Measurements from ENCODE around the gene FAM124B.

Gene FAM124B

DNA sequence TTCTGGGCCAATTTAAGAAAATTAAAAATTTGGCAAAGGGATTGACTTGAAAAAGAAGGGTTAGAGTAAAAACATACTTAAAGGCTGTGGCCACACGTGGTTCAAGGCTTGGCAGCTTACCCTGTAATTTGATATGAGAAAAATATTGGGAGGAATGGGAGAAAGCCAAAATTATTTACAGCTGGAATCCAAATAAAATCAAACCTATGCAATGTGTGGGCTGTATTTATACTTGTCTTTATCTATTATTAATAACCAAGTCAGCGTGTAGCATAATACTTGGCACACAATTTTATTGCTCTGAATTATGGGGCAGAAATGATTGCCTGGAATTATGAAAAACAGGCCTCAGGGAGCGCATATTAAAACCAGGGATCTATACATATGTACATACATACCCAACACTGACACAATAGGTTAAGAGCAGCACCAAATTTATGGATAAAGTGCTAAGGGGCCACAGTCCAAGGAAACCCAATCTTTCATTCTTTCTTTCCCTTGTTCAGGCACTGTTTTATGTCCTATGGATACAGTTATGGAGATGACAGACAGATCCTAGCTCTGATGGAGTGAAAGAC is 35.6 kb downstream of the FAM124B start:
- Histone ChIP-seq H3K27me3 (ENCODE audit: insufficient read depth, poor library complexity, severe bottlenecking) (no peaks in the 10 kb centered on the region), H3K4me3 (replicated peaks; ENCODE audit: insufficient read depth, low read length) (no peak overlapping the region), H3K27ac (replicated peaks) (no peak overlapping the region)
- DNase-seq (ENCODE audit: low read depth in 1 of 2, low spot score in 1 of 2), result no peak
- no peak for TF ChIP-seq GABPA (IDR thresholded peaks at IDR 0.05; ENCODE audit: low read depth)
- no peak for TF ChIP-seq POLR2AphosphoS5 (IDR thresholded peaks at IDR 0.05; ENCODE audit: low read depth)
- TF ChIP-seq, protein P1, sequence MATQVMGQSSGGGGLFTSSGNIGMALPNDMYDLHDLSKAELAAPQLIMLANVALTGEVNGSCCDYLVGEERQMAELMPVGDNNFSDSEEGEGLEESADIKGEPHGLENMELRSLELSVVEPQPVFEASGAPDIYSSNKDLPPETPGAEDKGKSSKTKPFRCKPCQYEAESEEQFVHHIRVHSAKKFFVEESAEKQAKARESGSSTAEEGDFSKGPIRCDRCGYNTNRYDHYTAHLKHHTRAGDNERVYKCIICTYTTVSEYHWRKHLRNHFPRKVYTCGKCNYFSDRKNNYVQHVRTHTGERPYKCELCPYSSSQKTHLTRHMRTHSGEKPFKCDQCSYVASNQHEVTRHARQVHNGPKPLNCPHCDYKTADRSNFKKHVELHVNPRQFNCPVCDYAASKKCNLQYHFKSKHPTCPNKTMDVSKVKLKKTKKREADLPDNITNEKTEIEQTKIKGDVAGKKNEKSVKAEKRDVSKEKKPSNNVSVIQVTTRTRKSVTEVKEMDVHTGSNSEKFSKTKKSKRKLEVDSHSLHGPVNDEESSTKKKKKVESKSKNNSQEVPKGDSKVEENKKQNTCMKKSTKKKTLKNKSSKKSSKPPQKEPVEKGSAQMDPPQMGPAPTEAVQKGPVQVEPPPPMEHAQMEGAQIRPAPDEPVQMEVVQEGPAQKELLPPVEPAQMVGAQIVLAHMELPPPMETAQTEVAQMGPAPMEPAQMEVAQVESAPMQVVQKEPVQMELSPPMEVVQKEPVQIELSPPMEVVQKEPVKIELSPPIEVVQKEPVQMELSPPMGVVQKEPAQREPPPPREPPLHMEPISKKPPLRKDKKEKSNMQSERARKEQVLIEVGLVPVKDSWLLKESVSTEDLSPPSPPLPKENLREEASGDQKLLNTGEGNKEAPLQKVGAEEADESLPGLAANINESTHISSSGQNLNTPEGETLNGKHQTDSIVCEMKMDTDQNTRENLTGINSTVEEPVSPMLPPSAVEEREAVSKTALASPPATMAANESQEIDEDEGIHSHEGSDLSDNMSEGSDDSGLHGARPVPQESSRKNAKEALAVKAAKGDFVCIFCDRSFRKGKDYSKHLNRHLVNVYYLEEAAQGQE (IDR thresholded peaks at IDR 0.05; ENCODE audit: insufficient replicate concordance, low read depth), result no peak
- TF ChIP-seq, protein P2, sequence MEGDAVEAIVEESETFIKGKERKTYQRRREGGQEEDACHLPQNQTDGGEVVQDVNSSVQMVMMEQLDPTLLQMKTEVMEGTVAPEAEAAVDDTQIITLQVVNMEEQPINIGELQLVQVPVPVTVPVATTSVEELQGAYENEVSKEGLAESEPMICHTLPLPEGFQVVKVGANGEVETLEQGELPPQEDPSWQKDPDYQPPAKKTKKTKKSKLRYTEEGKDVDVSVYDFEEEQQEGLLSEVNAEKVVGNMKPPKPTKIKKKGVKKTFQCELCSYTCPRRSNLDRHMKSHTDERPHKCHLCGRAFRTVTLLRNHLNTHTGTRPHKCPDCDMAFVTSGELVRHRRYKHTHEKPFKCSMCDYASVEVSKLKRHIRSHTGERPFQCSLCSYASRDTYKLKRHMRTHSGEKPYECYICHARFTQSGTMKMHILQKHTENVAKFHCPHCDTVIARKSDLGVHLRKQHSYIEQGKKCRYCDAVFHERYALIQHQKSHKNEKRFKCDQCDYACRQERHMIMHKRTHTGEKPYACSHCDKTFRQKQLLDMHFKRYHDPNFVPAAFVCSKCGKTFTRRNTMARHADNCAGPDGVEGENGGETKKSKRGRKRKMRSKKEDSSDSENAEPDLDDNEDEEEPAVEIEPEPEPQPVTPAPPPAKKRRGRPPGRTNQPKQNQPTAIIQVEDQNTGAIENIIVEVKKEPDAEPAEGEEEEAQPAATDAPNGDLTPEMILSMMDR (IDR thresholded peaks at IDR 0.05; ENCODE audit: insufficient read depth, low read length), result no peak
- TF ChIP-seq SPI1 (IDR thresholded peaks at IDR 0.05; ENCODE audit: borderline replicate concordance, low read depth), result no peak

DNA sequence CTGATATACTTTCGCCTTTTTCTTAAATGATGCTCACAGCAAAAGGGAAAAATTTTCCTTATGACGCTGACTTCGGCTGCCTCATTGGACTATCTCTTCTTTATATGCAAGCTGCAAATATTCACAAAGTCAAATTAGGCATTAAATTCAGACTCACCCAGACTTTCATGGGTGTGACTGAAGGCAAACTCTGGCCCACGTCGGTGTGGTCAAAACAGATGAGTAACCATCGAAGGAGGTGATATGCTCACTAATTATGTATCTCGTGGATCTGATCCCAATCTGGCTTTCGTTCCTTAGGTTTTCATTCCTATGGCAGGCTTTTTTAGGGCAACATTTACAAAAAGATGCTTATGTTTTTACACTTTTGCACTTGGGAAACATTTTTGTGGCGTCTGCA is 36.6 kb downstream of the FAM124B start:
- Histone ChIP-seq H3K27me3 (ENCODE audit: insufficient read depth, poor library complexity, severe bottlenecking) (no peaks in the 10 kb centered on the region), H3K4me3 (replicated peaks; ENCODE audit: insufficient read depth, low read length) (no peak overlapping the region), H3K27ac (replicated peaks) (no peak overlapping the region)
- no peak for DNase-seq (ENCODE audit: low read depth in 1 of 2, low spot score in 1 of 2)
- TF ChIP-seq SPI1 (IDR thresholded peaks at IDR 0.05; ENCODE audit: borderline replicate concordance, low read depth), result no peak
- TF ChIP-seq GABPA (IDR thresholded peaks at IDR 0.05; ENCODE audit: low read depth), result no peak
- TF ChIP-seq, protein P1 (IDR thresholded peaks at IDR 0.05; ENCODE audit: insufficient replicate concordance, low read depth), result no peak
- TF ChIP-seq POLR2AphosphoS5 (IDR thresholded peaks at IDR 0.05; ENCODE audit: low read depth), result no peak
- TF ChIP-seq, protein P2 (IDR thresholded peaks at IDR 0.05; ENCODE audit: insufficient read depth, low read length), result no peak

DNA sequence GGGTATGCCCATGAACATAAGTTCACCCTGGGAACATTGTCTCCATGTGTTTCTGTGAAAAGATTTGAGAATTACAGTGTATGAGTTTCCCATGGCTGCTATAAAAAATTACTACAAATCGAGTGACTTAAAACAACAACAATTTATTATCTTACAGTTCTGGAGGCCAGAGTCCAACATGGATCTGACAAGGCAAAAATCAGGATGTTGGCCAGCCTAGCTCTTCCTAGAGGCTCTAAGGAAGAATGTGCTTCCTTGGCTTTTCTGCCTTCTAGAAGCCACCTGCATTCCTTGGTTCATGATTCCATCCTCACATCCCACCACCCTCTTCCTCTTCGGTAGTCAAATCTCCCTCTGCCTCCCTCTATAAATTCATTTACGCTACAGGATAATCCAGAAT is 38.6 kb downstream of the FAM124B start:
- Histone ChIP-seq H3K27ac (replicated peaks) (no peak overlapping the region), H3K27me3 (ENCODE audit: insufficient read depth, poor library complexity, severe bottlenecking) (no peaks in the 10 kb centered on the region), H3K4me3 (replicated peaks; ENCODE audit: insufficient read depth, low read length) (no peak overlapping the region)
- DNase-seq (ENCODE audit: low read depth in 1 of 2, low spot score in 1 of 2), result no peak
- TF ChIP-seq POLR2AphosphoS5 (IDR thresholded peaks at IDR 0.05; ENCODE audit: low read depth), result no peak
- no peak for TF ChIP-seq GABPA (IDR thresholded peaks at IDR 0.05; ENCODE audit: low read depth)
- TF ChIP-seq, protein P2 (IDR thresholded peaks at IDR 0.05; ENCODE audit: insufficient read depth, low read length), result no peak
- TF ChIP-seq, protein P1 (IDR thresholded peaks at IDR 0.05; ENCODE audit: insufficient replicate concordance, low read depth), result no peak
- no peak for TF ChIP-seq SPI1 (IDR thresholded peaks at IDR 0.05; ENCODE audit: borderline replicate concordance, low read depth)

Data from HL-60 (cell line).